Neural cell (in vitro differentiated cells): ENCODE results near the gene RAB3B. TPM values are rescaled to one million over a fixed set of nuclear protein-coding genes. Genes with fewer than 3 reads are reported as not detected.

Experiments
- H2AFZ ChIP-seq: fragments of 200-600, 300-800 bp; sonication (generic), shearing (Covaris generic); 2 replicates; pipeline ENCODE4 v1.6.0; 2014; ENCODE audit warnings: low read depth, mild to moderate bottlenecking, antibody characterized with exemption, low read length, moderate library complexity
- H3F3A ChIP-seq: fragments of 200-600 bp; shearing (Covaris generic); 2 replicates; pipeline ENCODE4 v1.6.1; 2016; ENCODE audit warnings: mild to moderate bottlenecking, moderate library complexity, mixed read lengths, antibody characterized with exemption, low read length; ENCODE audit not compliant: insufficient read depth, poor library complexity, severe bottlenecking
- H3K27ac ChIP-seq: fragments of 200-600, 300-800 bp; sonication (generic), shearing (Covaris generic); 2 replicates; pipeline ENCODE4 v1.5.1; 2014; ENCODE audit warnings: mild to moderate bottlenecking, low read length, moderate library complexity
- H3K27me3 ChIP-seq: fragments of 300-800, 200-600 bp; sonication (generic), shearing (Covaris generic); 2 replicates; pipeline ENCODE4 v1.6.0; 2014; ENCODE audit warnings: mild to moderate bottlenecking, low read depth, low read length, moderate library complexity; ENCODE audit not compliant: insufficient read depth
- H3K36me3 ChIP-seq: fragments of 300-800, 200-600 bp; sonication (generic), shearing (Covaris generic); 2 replicates; pipeline ENCODE4 v1.5.1; 2014; ENCODE audit warnings: mild to moderate bottlenecking, antibody characterized with exemption, low read length, moderate library complexity; ENCODE audit not compliant: insufficient read depth
- H3K4me2 ChIP-seq: fragments of 300-800, 200-600 bp; sonication (generic), shearing (Covaris generic); 2 replicates; pipeline ENCODE4 v1.6.0; 2014; ENCODE audit warnings: mild to moderate bottlenecking, low read length
- H3K4me3 ChIP-seq: fragments of 300-800, 200-600 bp; sonication (generic), shearing (Covaris generic); 2 replicates; pipeline ENCODE4 v1.5.1; 2014; ENCODE audit warnings: mild to moderate bottlenecking, low read length, moderate library complexity
- H3K79me2 ChIP-seq: fragments of 200-600 bp; shearing (Covaris generic); replicated peaks from 2 replicates; pipeline ENCODE4 v1.6.0; 2014; ENCODE audit warnings: mild to moderate bottlenecking, low read length, moderate library complexity; ENCODE audit not compliant: insufficient read depth
- H3K9ac ChIP-seq: fragments of 300-800, 200-600 bp; sonication (generic), shearing (Covaris generic); 2 replicates; pipeline ENCODE4 v1.6.1; 2016; ENCODE audit warnings: mild to moderate bottlenecking, low read length, mixed read lengths
- H3K9me2 ChIP-seq: fragments of 200-600 bp; shearing (Covaris generic); 2 replicates; pipeline ENCODE4 v1.6.1; 2016; ENCODE audit warnings: mild to moderate bottlenecking, low read length, mixed read lengths; ENCODE audit not compliant: insufficient read depth
- H3K9me3 ChIP-seq: fragments of 200-600, 300-800 bp; sonication (generic), shearing (Covaris generic); 2 replicates; pipeline ENCODE4 v1.6.1; 2016; ENCODE audit warnings: mild to moderate bottlenecking, mixed run types, low read length, moderate library complexity, mixed read lengths
- H4K20me1 ChIP-seq: fragments of 200-600 bp; shearing (Covaris generic); 2 replicates; pipeline ENCODE4 v1.6.1; 2016; ENCODE audit warnings: mild to moderate bottlenecking, mixed run types; ENCODE audit not compliant: insufficient read depth
- EP300 ChIP-seq: fragments of 450-650 bp; conservative IDR thresholded peaks from 2 replicates; pipeline ENCODE4 v1.6.1; 2014; ENCODE audit warnings: antibody characterized with exemption, mild to moderate bottlenecking, moderate library complexity; ENCODE audit not compliant: poor library complexity, severe bottlenecking
- EZH2 ChIP-seq: fragments of 200-600, 300-800 bp; shearing (Covaris generic), sonication (generic); IDR thresholded peaks from 2 replicates; pipeline ENCODE4 v1.6.1; 2014; ENCODE audit warnings: antibody characterized with exemption, low read length, borderline replicate concordance, mild to moderate bottlenecking; ENCODE audit not compliant: insufficient read depth, poor library complexity, severe bottlenecking
- MXI1 ChIP-seq: fragments of 450-650 bp; conservative IDR thresholded peaks from 2 replicates; pipeline ENCODE4 v1.6.1; 2014; ENCODE audit warnings: antibody characterized with exemption, mild to moderate bottlenecking; ENCODE audit not compliant: poor library complexity, severe bottlenecking
- POLR2AphosphoS5 ChIP-seq: IDR thresholded peaks from 2 replicates; pipeline ENCODE4 v1.6.1; 2012
- RAD21 ChIP-seq: fragments of 450-650 bp; conservative IDR thresholded peaks from 2 replicates; pipeline ENCODE4 v1.6.1; 2014; ENCODE audit warnings: antibody characterized with exemption, mild to moderate bottlenecking, moderate library complexity
- SMC3 ChIP-seq: fragments of 450-650 bp; conservative IDR thresholded peaks from 2 replicates; pipeline ENCODE4 v1.6.1; 2014; ENCODE audit warnings: antibody characterized with exemption, mild to moderate bottlenecking, moderate library complexity; ENCODE audit not compliant: poor library complexity
- TAF1 ChIP-seq: IDR thresholded peaks from 2 replicates; pipeline ENCODE4 v1.6.1; 2012; ENCODE audit warnings: low read depth
- polyA plus RNA-seq: library from polyadenylated mRNA; depleted of rRNA; stranded (reverse); fragments of >200 nt; gene quantifications from 2 replicates; pipeline ENCODE4 v1.2.3, GENCODE V29; 2014
- TF ChIP-seq, protein P1 (sequence below): fragments of 450-650 bp; IDR thresholded peaks from 2 replicates; pipeline ENCODE4 v1.5.1; 2014; ENCODE audit warnings: antibody characterized with exemption, mild to moderate bottlenecking, moderate library complexity; ENCODE audit not compliant: poor library complexity, severe bottlenecking
- TF ChIP-seq, protein P2 (sequence below): IDR thresholded peaks from 2 replicates; pipeline ENCODE4 v1.6.1; 2012; ENCODE audit warnings: borderline replicate concordance

RAB3B gene
- polyA plus RNA-seq, 1 donor from 2014 or later = 15.0 TPM

DNA sequence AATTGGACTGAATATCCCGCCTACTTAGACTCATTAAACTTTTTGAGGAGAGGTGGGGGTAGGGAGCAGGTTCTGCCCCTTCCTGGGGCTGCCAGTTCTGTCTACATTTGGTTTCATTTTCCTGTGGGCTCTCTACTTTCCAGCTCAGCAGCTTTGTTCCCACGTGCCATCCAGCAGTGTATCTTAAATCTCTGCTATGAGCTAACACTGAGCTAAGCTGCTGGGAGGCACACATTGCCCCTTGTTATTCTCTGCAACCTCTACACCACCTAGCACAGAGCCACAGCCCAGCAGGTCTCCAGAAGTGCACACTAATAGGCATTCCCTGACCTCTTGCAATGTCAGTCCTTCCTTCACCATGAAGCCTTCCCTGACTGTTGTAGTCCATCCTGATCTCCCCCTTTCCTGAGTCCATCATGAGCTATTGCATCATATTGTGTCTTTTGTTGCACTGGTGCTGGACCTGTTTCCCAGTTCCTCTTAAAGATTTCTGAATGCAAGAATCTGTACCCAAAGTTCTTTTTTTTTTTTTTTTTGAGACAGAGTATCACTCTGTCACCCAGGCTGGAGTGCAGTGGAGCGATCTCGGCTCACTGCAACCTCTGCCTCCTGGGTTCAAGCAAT lies 83.3 kb downstream of the RAB3B start:
- Histone ChIP-seq H4K20me1 (no peaks in the 10 kb centered on the region), H3K4me3 (no peak overlapping the region), H3F3A (no peaks in the 10 kb centered on the region), H3K9me2 (no peaks in the 10 kb centered on the region), H3K27ac (no peak overlapping the region), H3K36me3 (no peaks in the 10 kb centered on the region), H3K9ac (no peak overlapping the region), H3K27me3 (no peaks in the 10 kb centered on the region), H3K79me2 (no peaks in the 10 kb centered on the region), H3K4me2 (no peak overlapping the region), H3K9me3 (no peaks in the 10 kb centered on the region), H2AFZ (no peak overlapping the region)
- TF ChIP-seq, protein P1, sequence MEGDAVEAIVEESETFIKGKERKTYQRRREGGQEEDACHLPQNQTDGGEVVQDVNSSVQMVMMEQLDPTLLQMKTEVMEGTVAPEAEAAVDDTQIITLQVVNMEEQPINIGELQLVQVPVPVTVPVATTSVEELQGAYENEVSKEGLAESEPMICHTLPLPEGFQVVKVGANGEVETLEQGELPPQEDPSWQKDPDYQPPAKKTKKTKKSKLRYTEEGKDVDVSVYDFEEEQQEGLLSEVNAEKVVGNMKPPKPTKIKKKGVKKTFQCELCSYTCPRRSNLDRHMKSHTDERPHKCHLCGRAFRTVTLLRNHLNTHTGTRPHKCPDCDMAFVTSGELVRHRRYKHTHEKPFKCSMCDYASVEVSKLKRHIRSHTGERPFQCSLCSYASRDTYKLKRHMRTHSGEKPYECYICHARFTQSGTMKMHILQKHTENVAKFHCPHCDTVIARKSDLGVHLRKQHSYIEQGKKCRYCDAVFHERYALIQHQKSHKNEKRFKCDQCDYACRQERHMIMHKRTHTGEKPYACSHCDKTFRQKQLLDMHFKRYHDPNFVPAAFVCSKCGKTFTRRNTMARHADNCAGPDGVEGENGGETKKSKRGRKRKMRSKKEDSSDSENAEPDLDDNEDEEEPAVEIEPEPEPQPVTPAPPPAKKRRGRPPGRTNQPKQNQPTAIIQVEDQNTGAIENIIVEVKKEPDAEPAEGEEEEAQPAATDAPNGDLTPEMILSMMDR = no peak
- TF ChIP-seq EP300 (no peak), SMC3 (no peak), RAD21 (no peak), POLR2AphosphoS5 (no peak), TAF1 (no peak), MXI1 (no peak), EZH2 (no peak)
- TF ChIP-seq, protein P2, sequence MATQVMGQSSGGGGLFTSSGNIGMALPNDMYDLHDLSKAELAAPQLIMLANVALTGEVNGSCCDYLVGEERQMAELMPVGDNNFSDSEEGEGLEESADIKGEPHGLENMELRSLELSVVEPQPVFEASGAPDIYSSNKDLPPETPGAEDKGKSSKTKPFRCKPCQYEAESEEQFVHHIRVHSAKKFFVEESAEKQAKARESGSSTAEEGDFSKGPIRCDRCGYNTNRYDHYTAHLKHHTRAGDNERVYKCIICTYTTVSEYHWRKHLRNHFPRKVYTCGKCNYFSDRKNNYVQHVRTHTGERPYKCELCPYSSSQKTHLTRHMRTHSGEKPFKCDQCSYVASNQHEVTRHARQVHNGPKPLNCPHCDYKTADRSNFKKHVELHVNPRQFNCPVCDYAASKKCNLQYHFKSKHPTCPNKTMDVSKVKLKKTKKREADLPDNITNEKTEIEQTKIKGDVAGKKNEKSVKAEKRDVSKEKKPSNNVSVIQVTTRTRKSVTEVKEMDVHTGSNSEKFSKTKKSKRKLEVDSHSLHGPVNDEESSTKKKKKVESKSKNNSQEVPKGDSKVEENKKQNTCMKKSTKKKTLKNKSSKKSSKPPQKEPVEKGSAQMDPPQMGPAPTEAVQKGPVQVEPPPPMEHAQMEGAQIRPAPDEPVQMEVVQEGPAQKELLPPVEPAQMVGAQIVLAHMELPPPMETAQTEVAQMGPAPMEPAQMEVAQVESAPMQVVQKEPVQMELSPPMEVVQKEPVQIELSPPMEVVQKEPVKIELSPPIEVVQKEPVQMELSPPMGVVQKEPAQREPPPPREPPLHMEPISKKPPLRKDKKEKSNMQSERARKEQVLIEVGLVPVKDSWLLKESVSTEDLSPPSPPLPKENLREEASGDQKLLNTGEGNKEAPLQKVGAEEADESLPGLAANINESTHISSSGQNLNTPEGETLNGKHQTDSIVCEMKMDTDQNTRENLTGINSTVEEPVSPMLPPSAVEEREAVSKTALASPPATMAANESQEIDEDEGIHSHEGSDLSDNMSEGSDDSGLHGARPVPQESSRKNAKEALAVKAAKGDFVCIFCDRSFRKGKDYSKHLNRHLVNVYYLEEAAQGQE = no peak

DNA sequence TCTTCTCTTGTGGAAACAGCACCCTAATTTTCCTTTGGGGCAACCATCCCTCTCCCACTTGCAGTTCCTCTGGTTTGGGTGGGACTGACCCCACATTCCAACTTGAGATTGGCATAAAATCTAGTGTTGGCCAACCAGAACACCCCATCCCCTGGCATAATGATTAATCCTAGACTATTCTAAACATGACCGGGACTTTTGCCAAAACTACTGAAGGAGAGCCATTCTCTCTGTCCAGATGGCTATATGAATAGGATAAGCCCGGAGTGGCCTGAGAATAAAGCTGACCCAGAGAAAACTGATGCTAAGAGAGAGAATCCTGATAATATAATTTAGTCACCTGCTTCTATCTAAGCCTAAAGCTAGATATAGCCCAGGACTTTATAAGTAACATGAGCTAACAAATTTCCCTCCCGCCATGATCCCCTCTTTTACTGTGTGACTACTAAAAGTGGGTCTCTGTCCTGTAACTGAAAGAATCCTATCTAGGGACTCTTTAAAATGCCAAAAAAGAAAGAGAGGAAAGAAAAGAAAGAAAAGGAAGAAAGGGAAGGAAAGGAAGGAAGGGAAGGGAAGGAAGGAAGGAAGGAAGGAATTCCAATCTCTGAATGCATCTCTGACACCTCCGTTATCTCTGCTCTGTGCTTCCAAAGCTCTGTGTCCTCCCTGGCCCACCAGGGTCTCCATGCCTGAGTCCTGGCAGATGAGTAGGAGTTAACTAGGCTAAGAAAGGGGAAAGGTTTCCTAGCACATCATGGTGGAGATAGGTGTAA lies 84.0 kb downstream of the RAB3B start:
- no peak overlapping the region for H2AFZ ChIP-seq
- no peaks in the 10 kb centered on the region for H3K27me3 ChIP-seq
- no peak overlapping the region for H3K9ac ChIP-seq
- TF ChIP-seq, protein P1 = no peak
- TF ChIP-seq SMC3 = no peak
- TF ChIP-seq MXI1 = no peak
- TF ChIP-seq, protein P2 = no peak
- no peak for TF ChIP-seq EZH2
- TF ChIP-seq POLR2AphosphoS5 = no peak
- no peak for TF ChIP-seq EP300
- no peak for TF ChIP-seq RAD21
- no peak for TF ChIP-seq TAF1
- H3K9me2 ChIP-seq = no peaks in the 10 kb centered on the region
- no peaks in the 10 kb centered on the region for H4K20me1 ChIP-seq
- no peaks in the 10 kb centered on the region for H3F3A ChIP-seq
- H3K4me3 ChIP-seq = no peak overlapping the region
- H3K79me2 ChIP-seq = no peaks in the 10 kb centered on the region
- H3K4me2 ChIP-seq = no peak overlapping the region
- no peak overlapping the region for H3K27ac ChIP-seq
- H3K9me3 ChIP-seq = no peaks in the 10 kb centered on the region
- no peaks in the 10 kb centered on the region for H3K36me3 ChIP-seq
